Measurements from ENCODE around the gene ITIH5.

DNA sequence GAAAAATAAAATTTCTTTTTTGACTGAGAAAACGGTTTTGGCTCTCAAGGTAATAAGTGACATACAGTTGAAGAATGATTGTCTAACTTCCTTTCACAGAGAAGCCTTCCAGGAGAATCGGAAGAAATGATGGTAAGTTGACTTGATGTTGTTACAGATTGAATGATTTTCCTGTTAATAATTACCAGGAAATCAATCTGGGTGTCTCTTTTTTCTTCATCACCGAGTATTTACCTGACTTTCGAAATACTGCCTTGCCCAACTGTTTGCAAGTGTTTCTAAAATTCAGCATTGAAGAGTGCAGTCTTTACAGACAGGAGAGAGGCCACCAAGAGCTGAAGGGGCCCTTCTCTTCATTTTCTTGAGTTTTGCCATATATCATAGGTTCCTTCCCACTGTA lies 40.3 kb upstream of the ITIH5 start:
- TF ChIP-seq, protein P1, sequence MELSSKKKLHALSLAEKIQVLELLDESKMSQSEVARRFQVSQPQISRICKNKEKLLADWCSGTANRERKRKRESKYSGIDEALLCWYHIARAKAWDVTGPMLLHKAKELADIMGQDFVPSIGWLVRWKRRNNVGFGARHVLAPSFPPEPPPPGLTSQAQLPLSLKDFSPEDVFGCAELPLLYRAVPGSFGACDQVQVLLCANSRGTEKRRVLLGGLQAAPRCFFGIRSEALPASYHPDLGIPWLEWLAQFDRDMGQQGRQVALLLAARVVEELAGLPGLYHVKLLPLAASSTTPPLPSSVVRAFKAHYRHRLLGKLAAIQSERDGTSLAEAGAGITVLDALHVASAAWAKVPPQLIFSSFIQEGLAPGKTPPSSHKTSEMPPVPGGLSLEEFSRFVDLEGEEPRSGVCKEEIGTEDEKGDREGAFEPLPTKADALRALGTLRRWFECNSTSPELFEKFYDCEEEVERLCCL (CRISPR knock-in tag; IDR thresholded peaks at IDR 0.05; ENCODE audit: borderline replicate concordance): no peak
- TF ChIP-seq STAG1 (CRISPR knock-in tag; IDR thresholded peaks at IDR 0.05): no peak
- no peak for TF ChIP-seq ZNF670 (CRISPR knock-in tag; IDR thresholded peaks at IDR 0.05; ENCODE audit: borderline replicate concordance)
- no peak for TF ChIP-seq RAD21 (CRISPR knock-in tag; IDR thresholded peaks at IDR 0.05)
- TF ChIP-seq, protein P2, sequence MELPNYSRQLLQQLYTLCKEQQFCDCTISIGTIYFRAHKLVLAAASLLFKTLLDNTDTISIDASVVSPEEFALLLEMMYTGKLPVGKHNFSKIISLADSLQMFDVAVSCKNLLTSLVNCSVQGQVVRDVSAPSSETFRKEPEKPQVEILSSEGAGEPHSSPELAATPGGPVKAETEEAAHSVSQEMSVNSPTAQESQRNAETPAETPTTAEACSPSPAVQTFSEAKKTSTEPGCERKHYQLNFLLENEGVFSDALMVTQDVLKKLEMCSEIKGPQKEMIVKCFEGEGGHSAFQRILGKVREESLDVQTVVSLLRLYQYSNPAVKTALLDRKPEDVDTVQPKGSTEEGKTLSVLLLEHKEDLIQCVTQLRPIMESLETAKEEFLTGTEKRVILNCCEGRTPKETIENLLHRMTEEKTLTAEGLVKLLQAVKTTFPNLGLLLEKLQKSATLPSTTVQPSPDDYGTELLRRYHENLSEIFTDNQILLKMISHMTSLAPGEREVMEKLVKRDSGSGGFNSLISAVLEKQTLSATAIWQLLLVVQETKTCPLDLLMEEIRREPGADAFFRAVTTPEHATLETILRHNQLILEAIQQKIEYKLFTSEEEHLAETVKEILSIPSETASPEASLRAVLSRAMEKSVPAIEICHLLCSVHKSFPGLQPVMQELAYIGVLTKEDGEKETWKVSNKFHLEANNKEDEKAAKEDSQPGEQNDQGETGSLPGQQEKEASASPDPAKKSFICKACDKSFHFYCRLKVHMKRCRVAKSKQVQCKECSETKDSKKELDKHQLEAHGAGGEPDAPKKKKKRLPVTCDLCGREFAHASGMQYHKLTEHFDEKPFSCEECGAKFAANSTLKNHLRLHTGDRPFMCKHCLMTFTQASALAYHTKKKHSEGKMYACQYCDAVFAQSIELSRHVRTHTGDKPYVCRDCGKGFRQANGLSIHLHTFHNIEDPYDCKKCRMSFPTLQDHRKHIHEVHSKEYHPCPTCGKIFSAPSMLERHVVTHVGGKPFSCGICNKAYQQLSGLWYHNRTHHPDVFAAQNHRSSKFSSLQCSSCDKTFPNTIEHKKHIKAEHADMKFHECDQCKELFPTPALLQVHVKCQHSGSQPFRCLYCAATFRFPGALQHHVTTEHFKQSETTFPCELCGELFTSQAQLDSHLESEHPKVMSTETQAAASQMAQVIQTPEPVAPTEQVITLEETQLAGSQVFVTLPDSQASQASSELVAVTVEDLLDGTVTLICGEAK (IDR thresholded peaks at IDR 0.05): no peak
- TF ChIP-seq, protein P2 (CRISPR knock-in tag; IDR thresholded peaks at IDR 0.05): no peak
- TF ChIP-seq ZNF317 (CRISPR knock-in tag; IDR thresholded peaks at IDR 0.05): no peak
